Erythroblast (primary cell): Measurements from ENCODE around the gene GBGT1.

ENCODE experiments used
- GATA1 ChIP-seq: IDR thresholded peaks from 2 replicates; pipeline ENCODE4 v1.6.1; 2011; ENCODE audit warnings: low read depth, mild to moderate bottlenecking, control low read depth, low read length, moderate library complexity
- POLR2A ChIP-seq: IDR thresholded peaks from 2 replicates; pipeline ENCODE4 v1.6.1; 2011; ENCODE audit warnings: mild to moderate bottlenecking, low read length

DNA sequence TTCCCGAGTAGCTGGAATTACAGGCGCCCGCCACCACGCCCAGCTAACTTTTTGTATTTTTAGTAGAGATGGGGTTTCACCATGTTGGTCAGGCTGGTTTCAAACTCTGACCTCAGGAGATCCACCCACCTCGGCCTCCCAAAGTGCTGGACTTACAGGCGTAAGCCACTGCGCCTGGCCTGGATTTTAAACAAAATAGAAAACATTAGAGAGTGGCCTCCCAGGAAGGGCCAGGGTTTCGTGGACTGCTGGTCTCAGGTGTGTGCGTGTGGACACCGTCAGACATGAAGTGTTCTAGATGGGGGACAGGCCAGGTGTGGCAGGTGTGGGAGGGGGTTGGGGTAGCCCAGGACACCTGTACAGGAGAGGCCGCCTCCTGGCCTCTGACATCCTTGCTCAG lies 7.0 kb upstream of the GBGT1 start:
- no peak for TF ChIP-seq GATA1
- no peak for TF ChIP-seq POLR2A
